Measurements from ENCODE around the gene STARD8. TPM values are rescaled to one million over a fixed set of nuclear protein-coding genes. Genes with fewer than 3 reads are reported as not detected.
A peak's percentile ranks its signal among the peaks of the same experiment; 100 is the strongest.

The STARD8 gene
- total RNA-seq, 1 donor, result 2.9 TPM

GRCh38 chrX:68718443-68718820 lies 71.0 kb downstream of the STARD8 start:
- TF ChIP-seq, protein P1, sequence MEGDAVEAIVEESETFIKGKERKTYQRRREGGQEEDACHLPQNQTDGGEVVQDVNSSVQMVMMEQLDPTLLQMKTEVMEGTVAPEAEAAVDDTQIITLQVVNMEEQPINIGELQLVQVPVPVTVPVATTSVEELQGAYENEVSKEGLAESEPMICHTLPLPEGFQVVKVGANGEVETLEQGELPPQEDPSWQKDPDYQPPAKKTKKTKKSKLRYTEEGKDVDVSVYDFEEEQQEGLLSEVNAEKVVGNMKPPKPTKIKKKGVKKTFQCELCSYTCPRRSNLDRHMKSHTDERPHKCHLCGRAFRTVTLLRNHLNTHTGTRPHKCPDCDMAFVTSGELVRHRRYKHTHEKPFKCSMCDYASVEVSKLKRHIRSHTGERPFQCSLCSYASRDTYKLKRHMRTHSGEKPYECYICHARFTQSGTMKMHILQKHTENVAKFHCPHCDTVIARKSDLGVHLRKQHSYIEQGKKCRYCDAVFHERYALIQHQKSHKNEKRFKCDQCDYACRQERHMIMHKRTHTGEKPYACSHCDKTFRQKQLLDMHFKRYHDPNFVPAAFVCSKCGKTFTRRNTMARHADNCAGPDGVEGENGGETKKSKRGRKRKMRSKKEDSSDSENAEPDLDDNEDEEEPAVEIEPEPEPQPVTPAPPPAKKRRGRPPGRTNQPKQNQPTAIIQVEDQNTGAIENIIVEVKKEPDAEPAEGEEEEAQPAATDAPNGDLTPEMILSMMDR (IDR thresholded peaks at IDR 0.05; ENCODE audit: insufficient read depth, low read length), result no peak
- DNase-seq (ENCODE audit: low read depth), result no peak
- H3K4me3 ChIP-seq (ENCODE audit: low read depth, low read length), result no peak overlapping the region

GRCh38 chrX:68719181-68719903 lies 71.9 kb downstream of the STARD8 start:
- H3K4me3 ChIP-seq (ENCODE audit: low read depth, low read length), result no peak overlapping the region
- TF ChIP-seq, protein P1 (IDR thresholded peaks at IDR 0.05; ENCODE audit: insufficient read depth, low read length), result no peak
- no peak for DNase-seq (ENCODE audit: low read depth)

- no peak for DNase-seq (ENCODE audit: low read depth)
- TF ChIP-seq, protein P1 (IDR thresholded peaks at IDR 0.05; ENCODE audit: insufficient read depth, low read length), result peak; percentile 23
- no peak overlapping the region for H3K4me3 ChIP-seq (ENCODE audit: low read depth, low read length)
Observed at GRCh38 chrX:68719904-68720614, 72.6 kb downstream of the STARD8 start.

GRCh38 chrX:68720851-68721250 lies 73.4 kb downstream of the STARD8 start:
- DNase-seq (ENCODE audit: low read depth), result no peak
- no peak overlapping the region for H3K4me3 ChIP-seq (ENCODE audit: low read depth, low read length)
- TF ChIP-seq, protein P1 (IDR thresholded peaks at IDR 0.05; ENCODE audit: insufficient read depth, low read length), result no peak

GRCh38 chrX:68721546-68721945 lies 74.1 kb downstream of the STARD8 start:
- TF ChIP-seq, protein P1 (IDR thresholded peaks at IDR 0.05; ENCODE audit: insufficient read depth, low read length), result no peak
- no peak for DNase-seq (ENCODE audit: low read depth)

DNA sequence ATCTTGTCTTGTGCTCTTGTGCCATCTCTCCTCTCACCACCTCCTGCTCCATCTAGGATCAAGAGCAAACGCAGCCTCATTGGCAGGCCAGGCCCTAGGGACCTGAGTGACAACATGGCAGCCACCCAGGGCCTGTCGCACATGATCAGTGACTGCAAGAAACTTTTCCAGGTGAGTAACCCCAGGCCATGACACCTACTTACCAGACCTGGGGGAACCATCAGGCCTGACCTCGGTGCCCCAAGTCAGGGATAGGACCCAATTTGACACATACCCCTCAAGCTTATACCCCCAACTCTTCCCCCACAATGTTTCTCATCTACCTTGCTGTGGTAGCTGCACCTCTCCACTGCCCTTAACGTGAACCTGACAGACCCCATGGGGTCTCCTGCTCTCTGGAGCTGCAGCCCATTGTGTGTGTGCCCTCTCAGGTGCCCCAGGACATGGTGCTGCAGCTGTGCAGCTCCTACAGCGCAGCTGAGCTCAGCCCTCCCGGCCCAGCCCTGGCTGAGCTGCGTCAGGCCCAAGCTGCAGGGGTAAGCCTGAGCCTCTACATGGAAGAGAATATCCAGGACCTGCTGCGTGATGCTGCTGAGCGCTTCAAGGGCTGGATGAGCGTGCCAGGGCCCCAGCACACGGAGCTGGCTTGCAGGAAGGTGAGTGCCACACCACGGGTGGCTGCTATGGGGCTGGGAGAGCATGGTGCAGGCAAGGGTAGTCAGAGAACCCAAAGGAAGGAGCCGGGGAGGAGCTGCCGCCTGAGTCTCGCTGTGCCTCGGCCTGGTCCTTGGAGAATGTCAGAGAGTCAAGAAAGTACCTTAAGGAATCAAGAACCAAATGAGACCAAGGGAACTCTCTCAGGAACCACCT lies 74.8 kb downstream of the STARD8 start:
- no peak overlapping the region for H3K4me3 ChIP-seq (ENCODE audit: low read depth, low read length)
- TF ChIP-seq, protein P1 (IDR thresholded peaks at IDR 0.05; ENCODE audit: insufficient read depth, low read length), result no peak
- no peak for DNase-seq (ENCODE audit: low read depth)

More at GRCh38 chrX:68721546-68721945, 74.1 kb downstream of the STARD8 start:
- no peak overlapping the region for H3K4me3 ChIP-seq (ENCODE audit: low read depth, low read length)

All from fibroblast of the aortic adventitia (primary cell).